ENCODE data around the gene ZNF407. TPM values are rescaled to one million over a fixed set of nuclear protein-coding genes. Genes with fewer than 3 reads are reported as not detected.
"Not testable (repeated sequence)": the region's sequence is repeated elsewhere in the genome, so short reads cannot be mapped to it uniquely, and the experiment has no call there.

The ZNF407 gene
- total and polyA plus RNA-seq, 7 donors = 2.4 to 10.2 (median 7.9) TPM

GRCh38 chr18:75101916-75102315 is 504.2 kb downstream of the ZNF407 start:
- no peak overlapping the region for H3K27ac ChIP-seq
- no peak for TF ChIP-seq CTCF (IDR thresholded peaks at IDR 0.05)
- H3K9me3 ChIP-seq = no peaks in the 10 kb centered on the region
- 84 to 93% (median 91%) methylated on average over 3 of the region's 3 CpGs for WGBS, 3 donors
- no peaks in the 10 kb centered on the region for H3K36me3 ChIP-seq (ENCODE audit: insufficient read depth in 1 of 2, low read depth in 1 of 2)
- ATAC-seq = no peak
- DNase-seq = no peak
- no peaks in the 10 kb centered on the region for H3K4me1 ChIP-seq
- no peak overlapping the region for H3K4me3 ChIP-seq
- intact Hi-C loops (cut with DNase I) = no loop called here
- no peaks in the 10 kb centered on the region for H3K27me3 ChIP-seq (ENCODE audit: insufficient read depth in 3 of 3, low read length in 2 of 3)

- whole genome bisulfite sequencing, 3 donors = 62 to 75% (median 69%) methylated on average over 6 of the region's 6 CpGs
- DNase-seq; H3K9me3 ChIP-seq; H3K4me3 ChIP-seq; H3K36me3 ChIP-seq (ENCODE audit: insufficient read depth in 1 of 2, low read depth in 1 of 2); H3K4me1 ChIP-seq; intact Hi-C loops (cut with DNase I); H3K27ac ChIP-seq; ATAC-seq; H3K27me3 ChIP-seq (ENCODE audit: insufficient read depth in 3 of 3, low read length in 2 of 3): not testable (repeated sequence)
Measured at GRCh38 chr18:75104029-75104428, 506.4 kb downstream of the ZNF407 start.

- Histone ChIP-seq H3K4me3 (no peak overlapping the region), H3K27me3 (ENCODE audit: insufficient read depth in 3 of 3, low read length in 2 of 3) (no peaks in the 10 kb centered on the region), H3K9me3 (no peaks in the 10 kb centered on the region), H3K27ac (no peak overlapping the region), H3K36me3 (ENCODE audit: insufficient read depth in 1 of 2, low read depth in 1 of 2) (no peaks in the 10 kb centered on the region), H3K4me1 (no peaks in the 10 kb centered on the region)
- ATAC-seq (no peak), DNase-seq (no peak)
- 51 to 63% (median 52%) methylated on average over 15 of the region's 15 CpGs for WGBS, 3 donors
- TF ChIP-seq CTCF (IDR thresholded peaks at IDR 0.05) = no peak
- intact Hi-C loops (cut with DNase I) = no loop called here
Measured at GRCh38 chr18:75104483-75104882, 506.8 kb downstream of the ZNF407 start.

GRCh38 chr18:75105551-75106254 is 508.0 kb downstream of the ZNF407 start:
- intact Hi-C loops (cut with DNase I) = no loop called here
- H3K27me3 ChIP-seq (ENCODE audit: insufficient read depth in 3 of 3, low read length in 2 of 3) = no peaks in the 10 kb centered on the region
- H3K4me1 ChIP-seq = no peaks in the 10 kb centered on the region
- 83 to 85% (median 84%) methylated on average over 13 to 15 of the region's 15 CpGs for WGBS, 3 donors
- H3K27ac ChIP-seq = no peak overlapping the region
- no peaks in the 10 kb centered on the region for H3K36me3 ChIP-seq (ENCODE audit: insufficient read depth in 1 of 2, low read depth in 1 of 2)
- no peak for TF ChIP-seq CTCF (IDR thresholded peaks at IDR 0.05)
- ATAC-seq (no peak), DNase-seq (no peak)
- no peak overlapping the region for H3K4me3 ChIP-seq
- H3K9me3 ChIP-seq = no peaks in the 10 kb centered on the region

- no peaks in the 10 kb centered on the region for H3K36me3 ChIP-seq (ENCODE audit: insufficient read depth in 1 of 2, low read depth in 1 of 2)
- no peak for ATAC-seq
- no peak for TF ChIP-seq CTCF (IDR thresholded peaks at IDR 0.05)
- no peak for DNase-seq
- no peak overlapping the region for H3K27ac ChIP-seq
- H3K9me3 ChIP-seq = no peaks in the 10 kb centered on the region
- no peaks in the 10 kb centered on the region for H3K27me3 ChIP-seq (ENCODE audit: insufficient read depth in 3 of 3, low read length in 2 of 3)
- H3K4me3 ChIP-seq = no peak overlapping the region
- no peaks in the 10 kb centered on the region for H3K4me1 ChIP-seq
- intact Hi-C loops (cut with DNase I) = no loop called here
- WGBS, 3 donors = 89 to 93% (median 90%) methylated on average over 13 of the region's 13 CpGs
Measured at GRCh38 chr18:75106746-75107145, 509.1 kb downstream of the ZNF407 start.

Measured in psoas muscle (tissue), 8 donors.